Hindlimb muscle (tissue), 1 donor: ENCODE data around the gene STK32B. TPM values are rescaled to one million over a fixed set of nuclear protein-coding genes. Genes with fewer than 3 reads are reported as not detected.
A peak's percentile ranks its signal among the peaks of the same experiment; 100 is the strongest.

Experiments used
- DNase-seq: peaks from one replicate; pipeline ENCODE4 v3.0.0-alpha.2; 2013
- polyA plus RNA-seq: library from polyadenylated mRNA; unstranded; fragments of 120-200 nt; gene quantifications from one replicate; pipeline ENCODE4 v1.2.1, GENCODE V29; 2013; ENCODE audit not compliant: insufficient read length

The STK32B gene
- polyA plus RNA-seq, 1 donor, result 6.6 TPM

GRCh38 chr4:5366421-5366820 is 315.1 kb downstream of the STK32B start:
- no peak for DNase-seq

DNA sequence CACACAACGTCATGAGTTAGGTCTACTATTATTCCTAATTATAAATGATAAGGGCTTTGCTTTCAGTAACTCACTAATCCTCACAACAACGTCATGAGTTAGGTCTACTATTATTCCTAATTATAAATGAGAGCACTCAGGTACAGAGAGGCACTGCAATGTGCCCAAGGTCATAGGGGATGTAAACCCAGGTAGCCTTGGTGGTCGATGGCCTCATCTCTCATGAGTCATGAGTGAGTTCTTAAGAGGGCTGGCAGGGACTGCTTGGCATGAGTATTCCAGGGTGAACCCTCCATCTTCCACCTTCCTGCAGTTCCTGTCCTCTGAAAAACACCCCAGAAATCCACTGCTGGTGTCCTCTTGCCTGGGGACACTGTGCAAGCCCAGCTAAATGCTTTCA is 317.1 kb downstream of the STK32B start:
- no peak for DNase-seq

- DNase-seq, result no peak
These were observed 319.0 kb downstream of the STK32B start for GRCh38 chr4:5370286-5370685.

GRCh38 chr4:5371415-5372190 is 320.3 kb downstream of the STK32B start:
- DNase-seq, result no peak

DNA sequence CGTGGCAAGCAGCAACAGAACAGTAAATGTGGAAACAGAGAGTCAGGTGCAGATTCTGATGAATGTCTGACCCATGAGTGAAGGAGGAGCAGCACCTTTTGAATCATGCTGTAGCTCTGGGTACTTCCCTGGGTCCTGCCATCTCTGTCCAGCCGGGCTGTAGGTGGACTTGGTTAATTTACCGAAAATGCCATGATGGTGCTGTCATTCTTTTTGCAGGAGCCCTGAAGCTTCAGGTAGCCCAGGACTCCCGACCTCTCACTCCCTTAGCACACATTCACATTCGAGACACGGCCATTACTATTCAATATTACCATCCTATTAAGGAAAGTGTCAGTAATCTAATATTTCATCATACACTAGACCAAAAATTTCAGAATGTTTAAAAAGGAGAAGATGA is 320.9 kb downstream of the STK32B start:
- DNase-seq, result no peak

GRCh38 chr4:5373327-5373726 is 322.0 kb downstream of the STK32B start:
- no peak for DNase-seq

DNA sequence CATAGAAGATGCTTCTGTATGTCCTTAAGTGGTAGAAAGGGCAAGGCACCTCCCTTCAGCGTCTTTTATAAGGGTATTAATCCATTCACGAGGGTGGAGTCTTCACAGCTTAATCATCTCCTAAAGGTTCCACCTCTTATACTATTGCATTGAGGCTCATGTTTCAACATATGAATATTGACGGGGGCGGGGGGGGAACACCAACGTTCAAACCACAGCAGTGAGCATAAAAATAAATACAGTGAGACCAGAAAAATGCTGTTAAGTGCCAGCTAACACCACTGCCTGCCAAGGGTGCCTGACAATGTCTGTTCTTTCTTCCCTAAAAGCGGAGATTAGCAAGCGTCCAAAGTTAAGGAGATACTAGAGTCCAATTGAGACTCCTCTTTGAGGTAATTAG is 323.3 kb downstream of the STK32B start:
- DNase-seq, result no peak

DNA sequence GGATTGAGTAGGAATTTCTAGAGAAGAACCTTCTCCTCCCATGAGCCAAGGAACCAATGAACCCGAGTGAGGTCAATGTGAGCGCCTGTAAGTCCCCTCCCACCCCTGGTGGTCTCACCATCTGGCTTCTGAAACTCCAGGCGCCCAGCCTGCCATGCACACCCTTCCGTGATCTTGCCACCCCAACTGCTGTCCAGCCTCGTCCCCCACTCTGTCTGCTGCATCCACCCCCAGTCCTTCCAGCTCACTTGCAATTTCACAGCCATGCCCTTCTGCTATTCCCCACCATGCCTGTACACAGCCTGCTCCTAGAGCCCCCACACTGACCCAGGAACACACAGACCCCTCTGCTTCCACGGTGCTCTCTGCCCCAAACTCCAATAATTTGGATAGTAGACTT is 323.7 kb downstream of the STK32B start:
- DNase-seq, result no peak

DNA sequence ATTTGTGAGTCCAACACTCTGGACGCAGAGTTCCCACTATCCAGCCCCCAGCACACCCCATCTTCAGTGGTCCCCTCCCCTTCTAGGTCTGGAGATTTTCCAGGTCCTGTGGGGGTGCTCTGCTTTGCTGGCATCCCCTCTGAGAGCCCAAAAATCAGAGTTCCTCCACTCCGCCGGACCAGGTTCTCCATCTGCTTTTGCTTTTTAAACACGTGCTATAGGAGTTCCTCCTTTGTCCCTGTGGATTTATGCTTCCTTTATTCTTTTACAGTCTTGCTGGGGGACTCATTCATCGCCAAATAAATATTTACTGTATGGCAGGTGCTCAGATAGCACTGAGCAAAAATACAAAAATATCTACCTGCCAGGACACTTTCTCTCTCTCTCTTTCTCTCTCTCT is 324.7 kb downstream of the STK32B start:
- DNase-seq, result no peak

DNA sequence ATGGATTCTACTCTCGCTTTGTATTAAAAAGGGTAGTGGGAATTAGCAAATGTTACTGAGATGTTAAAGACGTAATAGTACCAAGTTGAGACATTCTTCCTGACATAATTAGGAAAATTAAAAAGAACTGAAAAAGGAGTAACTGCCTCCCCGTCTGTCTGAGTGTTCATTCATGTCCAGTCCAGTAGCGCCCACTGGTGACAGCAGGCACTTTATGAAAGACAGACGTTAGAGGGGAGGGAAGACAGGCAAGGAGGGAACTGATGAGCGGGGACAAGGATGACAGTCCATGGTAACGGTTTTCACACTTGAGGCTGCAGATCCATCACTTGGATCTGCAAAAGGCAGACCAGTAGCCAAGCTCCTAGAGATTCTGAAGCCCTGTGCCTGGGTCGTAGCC is 326.7 kb downstream of the STK32B start:
- no peak for DNase-seq

- DNase-seq, result no peak
These were observed 328.6 kb downstream of the STK32B start for GRCh38 chr4:5379895-5380294.

DNA sequence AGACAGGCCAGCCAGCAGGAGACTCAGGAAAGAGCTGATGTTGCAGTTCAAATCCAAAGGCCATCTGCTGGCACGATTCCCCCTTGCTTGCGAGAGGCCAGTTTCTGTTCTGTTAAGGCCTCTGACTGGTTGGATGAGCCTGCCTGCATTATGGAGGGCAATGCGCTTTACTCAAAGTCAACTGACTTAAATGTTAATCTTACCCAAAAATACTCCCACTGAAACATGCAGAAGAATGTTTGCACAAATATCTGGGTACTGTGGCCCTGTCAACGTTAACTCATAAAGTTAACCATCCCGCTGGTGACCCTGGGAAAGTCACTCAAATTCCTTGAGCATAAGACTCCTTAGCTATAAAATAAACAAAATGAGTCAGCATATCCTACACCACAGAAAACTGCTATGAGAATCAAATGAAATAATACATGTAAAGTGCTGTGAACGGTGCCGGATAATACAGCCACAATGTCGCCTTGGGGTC is 330.7 kb downstream of the STK32B start:
- peak; percentile 30 for DNase-seq

- DNase-seq, result no peak
These were observed 332.1 kb downstream of the STK32B start for GRCh38 chr4:5383191-5383980.

DNA sequence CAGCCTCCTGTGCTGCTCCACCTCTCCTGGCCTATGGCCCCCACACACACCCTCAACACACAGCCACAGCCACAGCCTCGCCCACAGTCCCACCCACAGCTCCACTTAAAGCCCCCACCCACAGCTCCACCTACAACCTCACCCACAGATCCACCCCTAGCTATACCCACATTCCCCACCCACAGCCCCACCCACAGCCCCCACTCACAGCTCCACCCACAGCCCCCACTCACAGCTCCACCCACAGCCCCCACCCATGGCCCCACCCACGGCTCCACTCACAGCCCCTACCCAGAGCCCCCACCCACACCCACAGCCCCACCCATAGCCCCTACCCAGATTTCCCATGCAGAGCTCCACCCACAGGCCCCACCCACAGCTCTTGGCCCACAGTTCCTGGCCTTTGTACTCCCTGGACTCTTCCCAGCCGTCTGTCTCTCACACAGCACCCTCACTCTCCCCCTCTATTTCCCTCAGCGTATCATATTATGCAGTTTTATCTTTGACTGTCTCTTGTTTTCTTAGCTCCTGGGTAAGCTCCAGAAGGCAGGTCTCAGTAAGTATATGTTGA is 334.5 kb downstream of the STK32B start:
- DNase-seq, result no peak

DNA sequence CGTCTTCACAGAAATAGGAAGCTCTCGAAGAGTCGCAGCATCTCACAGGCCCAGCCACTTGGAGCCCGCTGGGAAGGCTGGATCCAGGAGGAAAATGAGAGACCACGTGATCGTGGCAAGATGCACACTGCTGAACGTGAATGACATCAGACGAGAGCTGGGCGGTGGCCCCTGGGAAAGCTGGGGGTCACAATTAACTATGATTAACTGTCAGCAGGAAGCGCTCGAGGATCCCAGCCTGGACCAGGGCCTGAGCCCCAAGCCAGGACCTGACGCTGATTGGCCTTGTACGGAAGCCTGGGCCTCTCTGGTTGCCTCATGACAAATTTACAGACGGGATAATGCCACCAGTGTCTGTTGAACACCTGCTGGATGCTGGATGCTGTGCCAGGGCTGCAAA is 335.6 kb downstream of the STK32B start:
- DNase-seq, result no peak

DNA sequence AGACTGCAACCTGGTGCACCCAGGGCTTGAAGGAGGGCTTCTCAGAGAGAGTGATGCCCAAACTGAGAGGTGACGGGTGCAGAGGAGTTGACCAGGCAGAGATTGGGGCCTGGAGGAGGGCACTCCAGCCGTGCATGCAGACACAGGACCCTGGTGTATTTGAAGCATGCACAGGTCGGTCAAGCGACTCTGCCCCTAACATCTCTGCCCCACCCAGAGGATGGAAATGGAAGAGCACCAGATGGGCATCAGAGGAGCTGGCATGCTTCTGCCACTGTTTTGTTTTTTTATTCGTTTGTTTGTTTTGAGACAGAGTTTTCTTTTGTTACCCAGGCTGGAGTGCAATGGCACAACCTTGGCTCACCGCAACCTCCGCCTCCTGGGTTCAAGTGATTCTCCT is 336.2 kb downstream of the STK32B start:
- DNase-seq, result no peak

- DNase-seq, result no peak
These were observed 338.6 kb downstream of the STK32B start for GRCh38 chr4:5389756-5390310.

- no peak for DNase-seq
These were observed 340.2 kb downstream of the STK32B start for GRCh38 chr4:5391492-5391891.

DNA sequence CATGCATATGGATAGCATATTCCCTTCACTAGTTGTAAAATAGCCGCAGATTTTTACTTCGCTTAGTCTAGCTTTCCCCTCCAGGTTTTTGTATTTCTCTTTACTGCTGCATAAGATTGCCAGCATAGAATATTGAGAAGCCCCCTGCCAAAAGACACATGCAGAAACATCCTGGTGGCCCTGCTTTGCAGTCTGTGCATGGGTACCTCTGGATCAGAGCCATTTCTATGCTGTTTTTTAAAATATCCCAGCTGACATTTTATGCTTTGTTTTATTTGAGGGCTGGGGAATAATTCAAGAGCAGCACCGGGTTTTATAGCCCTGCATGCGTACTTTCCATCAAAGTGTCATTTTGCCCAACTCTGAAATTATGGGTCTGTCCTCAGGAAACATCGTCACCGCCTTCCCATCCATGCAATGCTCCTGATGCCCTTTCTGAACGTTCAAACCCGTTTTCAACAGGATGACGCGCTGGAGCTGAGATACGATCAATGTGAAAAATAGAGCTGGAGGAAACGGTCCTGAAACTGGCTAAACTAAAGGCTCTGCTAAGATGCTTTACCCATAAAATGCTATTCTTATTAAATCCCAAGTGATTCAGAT is 342.7 kb downstream of the STK32B start:
- no peak for DNase-seq

GRCh38 chr4:5395781-5396180 is 344.5 kb downstream of the STK32B start:
- DNase-seq, result no peak

DNA sequence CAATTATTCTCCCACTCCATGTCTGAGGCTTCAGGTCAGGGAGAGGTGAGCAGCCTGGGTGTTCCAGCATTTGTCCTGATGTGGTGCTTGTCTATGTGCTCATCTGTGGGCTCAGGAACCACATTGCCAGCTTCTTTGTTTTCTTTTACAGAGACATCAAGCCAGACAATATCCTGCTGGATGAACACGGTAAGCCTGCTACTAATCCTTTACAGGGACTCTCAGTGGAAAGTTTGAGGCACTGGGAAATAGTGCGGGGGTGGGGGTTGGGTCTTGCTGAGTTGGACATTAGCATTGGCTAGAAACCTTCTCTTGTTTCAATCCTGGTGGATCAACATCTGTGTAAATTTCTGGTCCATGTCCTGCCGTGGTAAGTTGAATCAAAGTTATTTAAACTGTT is 346.8 kb downstream of the STK32B start:
- DNase-seq, result peak; percentile 23

DNA sequence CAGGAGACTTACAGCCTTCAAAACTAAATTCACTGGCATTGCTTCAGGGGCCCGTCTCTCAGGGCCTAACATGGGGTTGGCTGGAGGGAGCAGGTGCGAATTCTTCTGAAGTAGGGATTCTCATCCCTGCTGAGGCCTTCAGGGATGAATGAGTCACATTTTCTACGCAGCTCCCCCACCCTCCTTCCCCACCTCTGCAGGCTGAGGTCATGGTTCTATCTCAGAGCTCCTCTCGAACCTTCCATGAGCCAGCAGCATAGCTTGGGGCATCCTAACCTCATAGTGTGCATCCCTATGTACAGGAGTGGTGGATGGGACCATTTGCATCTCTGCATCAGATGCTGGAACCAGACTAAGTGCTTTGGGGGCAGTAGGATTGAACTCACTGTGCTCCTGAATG is 347.8 kb downstream of the STK32B start:
- no peak for DNase-seq
